AG08396 (cell line): ENCODE data around the gene MMAB.

ENCODE experiments used
- DNase-seq: peaks from one replicate; pipeline ENCODE4 v3.0.0; 2012; ENCODE audit warnings: low spot score, mixed read lengths

Gene MMAB

GRCh38 chr12:109573029-109573913, at the start of gene MMAB, which contains the start of gene MVK:
MMAB (minus strand) TSS chr12:109573504; CDS start chr12:109573480, 24 bp downstream.
MVK (plus strand) TSS chr12:109573794; CDS start chr12:109574823, 1,029 bp downstream.
- DNase-seq: peak; percentile 99

GRCh38 chr12:109621901-109622364, 48.6 kb upstream of the MMAB start:
- DNase-seq: no peak

- no peak for DNase-seq
Observed at GRCh38 chr12:109621211-109621694, 47.9 kb upstream of the MMAB start.

GRCh38 chr12:109619002-109619604, 45.8 kb upstream of the MMAB start:
- DNase-seq: no peak

GRCh38 chr12:109618082-109618481, 44.8 kb upstream of the MMAB start:
- no peak for DNase-seq

GRCh38 chr12:109617491-109617890, 44.2 kb upstream of the MMAB start:
- no peak for DNase-seq

GRCh38 chr12:109615556-109616229, 42.4 kb upstream of the MMAB start:
- no peak for DNase-seq

GRCh38 chr12:109613649-109614455, 40.5 kb upstream of the MMAB start:
- DNase-seq: no peak

GRCh38 chr12:109612975-109613502, 39.7 kb upstream of the MMAB start:
- DNase-seq: peak; percentile 40

- DNase-seq: no peak
Observed at GRCh38 chr12:109612003-109612402, 38.7 kb upstream of the MMAB start.

GRCh38 chr12:109611223-109611622, 37.9 kb upstream of the MMAB start:
- no peak for DNase-seq

- no peak for DNase-seq
Observed at GRCh38 chr12:109610523-109610922, 37.2 kb upstream of the MMAB start.

GRCh38 chr12:109609342-109609741, 36.0 kb upstream of the MMAB start:
- DNase-seq: no peak

- no peak for DNase-seq
Observed at GRCh38 chr12:109608793-109609192, 35.5 kb upstream of the MMAB start.

- no peak for DNase-seq
Observed at GRCh38 chr12:109608270-109608669, 35.0 kb upstream of the MMAB start.

GRCh38 chr12:109607618-109608017, 34.3 kb upstream of the MMAB start:
- no peak for DNase-seq

- DNase-seq: peak; percentile 45
Observed at GRCh38 chr12:109606320-109607028, 33.2 kb upstream of the MMAB start.

GRCh38 chr12:109605599-109606228, 32.4 kb upstream of the MMAB start:
- no peak for DNase-seq

GRCh38 chr12:109605016-109605415, 31.7 kb upstream of the MMAB start:
- no peak for DNase-seq

- no peak for DNase-seq
Observed at GRCh38 chr12:109604132-109604585, 30.9 kb upstream of the MMAB start.
